Tibial artery (tissue), 4 donors: Measurements from ENCODE around the gene C6orf58.

ENCODE experiments used
- DNase-seq, 2 donors: peaks; one replicate each; pipeline ENCODE4 v3.0.0-alpha.2; 2019
- H3K27ac ChIP-seq, 2 donors: fragments of 200-600 bp; sonication (generic) in 1 of 2; 1 replicate in 1 of 2; 2 replicates in 1 of 2; pipeline ENCODE4 v1.5.1; 2018 to 2019; ENCODE audit warnings: mild to moderate bottlenecking in 1 of 2
- H3K27me3 ChIP-seq, 2 donors: fragments of 200-600 bp; sonication (generic) in 1 of 2; one replicate each; pipeline versions ENCODE4 v1.5.1 to v1.6.0; 2016 to 2019
- H3K36me3 ChIP-seq, 3 donors: fragments of 200-600 bp; sonication (generic) in 2 of 3; one replicate each; pipeline ENCODE4 v1.5.1; 2016 to 2019; ENCODE audit warnings: mild to moderate bottlenecking in 2 of 3
- H3K4me1 ChIP-seq, 4 donors: fragments of 200-600 bp; sonication (generic) in 2 of 4; 1 replicate in 3 of 4; 2 replicates in 1 of 4; pipeline ENCODE4 v1.5.1; 2016 to 2019
- H3K4me3 ChIP-seq, 2 donors: fragments of 200-600 bp; sonication (generic) in 1 of 2; 1 replicate in 1 of 2; 2 replicates in 1 of 2; pipeline ENCODE4 v1.5.1; 2018 to 2019; ENCODE audit warnings: mild to moderate bottlenecking in 2 of 2
- H3K9me3 ChIP-seq, 3 donors: fragments of 200-600 bp; sonication (generic) in 1 of 3; one replicate each; pipeline ENCODE4 v1.5.1; 2016 to 2019
- CTCF ChIP-seq, 2 experiments: fragments of 200-600 bp in 1 of 2; fragments of 450-650 bp in 1 of 2; IDR thresholded peaks; one replicate each; pipeline ENCODE4 v1.5.1; 2017 to 2019; ENCODE audit warnings: antibody characterized with exemption in 2 of 2, mild to moderate bottlenecking in 1 of 2, moderate library complexity in 1 of 2
- intact Hi-C: fragments of 100-400 bp; cut with DNase I; formaldehyde crosslinking; loops from one replicate; pipeline ENCODE4 v1.15.0; 2023; ENCODE audit warnings: low total_unique reads

C6orf58 gene

GRCh38 chr6:127547904-127548649 is 28.9 kb upstream of the C6orf58 start:
- Histone ChIP-seq H3K9me3 (no peaks in the 10 kb centered on the region), H3K27me3 (peaks cover 0 to 2% of the 10 kb centered on the region in 2 donors), H3K4me3 (no peak overlapping the region), H3K36me3 (no peaks in the 10 kb centered on the region), H3K27ac (no peak overlapping the region), H3K4me1 (peaks cover 0 to 4% (median 0%) of the 10 kb centered on the region in 4 donors)
- no peak for TF ChIP-seq CTCF (IDR thresholded peaks at IDR 0.05)
- intact Hi-C loops, result no loop called here
- no peak for DNase-seq

GRCh38 chr6:127550403-127550802 is 26.6 kb upstream of the C6orf58 start:
- intact Hi-C loops, result no loop called here
- TF ChIP-seq CTCF (IDR thresholded peaks at IDR 0.05), result no peak
- DNase-seq, result no peak

GRCh38 chr6:127554435-127555006 is 22.5 kb upstream of the C6orf58 start:
- intact Hi-C loops, result no loop called here
- H3K4me1 ChIP-seq, result peaks cover 0 to 4% (median 0%) of the 10 kb centered on the region in 4 donors
- no peak for TF ChIP-seq CTCF (IDR thresholded peaks at IDR 0.05)
- no peak overlapping the region for H3K27ac ChIP-seq
- no peaks in the 10 kb centered on the region for H3K27me3 ChIP-seq
- no peaks in the 10 kb centered on the region for H3K9me3 ChIP-seq
- no peak for DNase-seq
- no peaks in the 10 kb centered on the region for H3K36me3 ChIP-seq
- no peak overlapping the region for H3K4me3 ChIP-seq

More at GRCh38 chr6:127550403-127550802, 26.6 kb upstream of the C6orf58 start:
- peaks cover 0 to 4% (median 0%) of the 10 kb centered on the region in 4 donors for H3K4me1 ChIP-seq
- no peaks in the 10 kb centered on the region for H3K36me3 ChIP-seq
- H3K27ac ChIP-seq, result no peak overlapping the region
- H3K4me3 ChIP-seq, result no peak overlapping the region
- H3K27me3 ChIP-seq, result no peaks in the 10 kb centered on the region
- H3K9me3 ChIP-seq, result no peaks in the 10 kb centered on the region

GRCh38 chr6:127561660-127562059 is 15.3 kb upstream of the C6orf58 start:
- intact Hi-C loops, result no loop called here
- Histone ChIP-seq H3K9me3 (no peaks in the 10 kb centered on the region), H3K4me3 (no peak overlapping the region), H3K27ac (no peak overlapping the region), H3K36me3 (no peaks in the 10 kb centered on the region), H3K4me1 (no peaks in the 10 kb centered on the region), H3K27me3 (no peaks in the 10 kb centered on the region)
- DNase-seq, result no peak
- TF ChIP-seq CTCF (IDR thresholded peaks at IDR 0.05), result no peak

GRCh38 chr6:127564761-127565160 is 12.2 kb upstream of the C6orf58 start:
- Histone ChIP-seq H3K9me3 (no peaks in the 10 kb centered on the region), H3K27ac (no peak overlapping the region), H3K4me1 (no peaks in the 10 kb centered on the region), H3K4me3 (no peak overlapping the region), H3K36me3 (no peaks in the 10 kb centered on the region), H3K27me3 (no peaks in the 10 kb centered on the region)
- no peak for DNase-seq
- intact Hi-C loops, result no loop called here
- TF ChIP-seq CTCF (IDR thresholded peaks at IDR 0.05), result no peak
